Stomach smooth muscle (tissue), 2 donors: ENCODE data around the gene FZR1.
"Not testable (repeated sequence)": the region's sequence is repeated elsewhere in the genome, so short reads cannot be mapped to it uniquely, and the experiment has no call there.

Source experiments
- H3K27ac ChIP-seq: one replicate; pipeline ENCODE4 v1.7.0; 2013; ENCODE audit warnings: mild to moderate bottlenecking, low read length, inconsistent platforms
- H3K27me3 ChIP-seq, 2 donors: one replicate each; pipeline ENCODE4 v1.7.0; 2013; ENCODE audit warnings: low read length in 2 of 2; ENCODE audit not compliant: insufficient read depth in 2 of 2, control insufficient read depth in 1 of 2
- H3K36me3 ChIP-seq, 2 donors: one replicate each; pipeline ENCODE4 v1.7.0; 2013; ENCODE audit warnings: low read length in 2 of 2; ENCODE audit not compliant: control insufficient read depth in 2 of 2, insufficient read depth in 2 of 2
- H3K4me1 ChIP-seq: one replicate; pipeline ENCODE4 v1.7.0; 2013; ENCODE audit warnings: low read length; ENCODE audit not compliant: control insufficient read depth, insufficient read depth
- H3K4me3 ChIP-seq, 2 donors: one replicate each; pipeline ENCODE4 v1.7.0; 2013; ENCODE audit warnings: low read length in 2 of 2
- H3K9ac ChIP-seq, 2 donors: one replicate each; pipeline ENCODE4 v1.7.0; 2013; ENCODE audit warnings: low read length in 2 of 2, mild to moderate bottlenecking in 1 of 2
- H3K9me3 ChIP-seq, 2 donors: one replicate each; pipeline ENCODE4 v1.7.0; 2013; ENCODE audit warnings: low read length in 2 of 2; ENCODE audit not compliant: control insufficient read depth in 2 of 2
- donor health status: healthy.
- donor health status: Pancreatic carcinoma.

The FZR1 gene

GRCh38 chr19:3551792-3552095 lies 45.6 kb downstream of the FZR1 start:
- Histone ChIP-seq H3K9ac (no peak overlapping the region), H3K4me1 (peaks cover 19% of the 10 kb centered on the region), H3K27me3 (no peaks in the 10 kb centered on the region), H3K9me3 (no peaks in the 10 kb centered on the region), H3K36me3 (no peaks in the 10 kb centered on the region), H3K27ac (no peak overlapping the region), H3K4me3 (no peak overlapping the region)

- H3K4me3 ChIP-seq: no peak overlapping the region
- H3K27ac ChIP-seq: no peak overlapping the region
- H3K4me1 ChIP-seq: peaks cover 26% of the 10 kb centered on the region
Measured at GRCh38 chr19:3554254-3555083, 48.4 kb downstream of the FZR1 start.

GRCh38 chr19:3555653-3556422 lies 49.7 kb downstream of the FZR1 start:
- Histone ChIP-seq H3K27me3 (no peaks in the 10 kb centered on the region), H3K4me3 (peak overlapping the region; percentile 75 to 94), H3K9ac (peak overlapping the region; percentile 71 to 76), H3K27ac (no peak overlapping the region), H3K4me1 (peaks cover 26% of the 10 kb centered on the region), H3K36me3 (no peaks in the 10 kb centered on the region), H3K9me3 (no peaks in the 10 kb centered on the region)

More at GRCh38 chr19:3554254-3555083, 48.4 kb downstream of the FZR1 start:
- Histone ChIP-seq H3K27me3 (no peaks in the 10 kb centered on the region), H3K9ac (no peak overlapping the region), H3K9me3 (no peaks in the 10 kb centered on the region), H3K36me3 (no peaks in the 10 kb centered on the region)

GRCh38 chr19:3556423-3556977 lies 50.4 kb downstream of the FZR1 start:
- Histone ChIP-seq H3K36me3 (no peaks in the 10 kb centered on the region), H3K4me1 (peaks cover 26% of the 10 kb centered on the region), H3K27ac (peak overlapping the region; percentile 49), H3K9me3 (no peaks in the 10 kb centered on the region), H3K9ac (peak overlapping the region; percentile 71 to 76), H3K27me3 (no peaks in the 10 kb centered on the region), H3K4me3 (peak overlapping the region; percentile 75 to 94)

GRCh38 chr19:3556978-3557460 lies 50.9 kb downstream of the FZR1 start:
- no peaks in the 10 kb centered on the region for H3K36me3 ChIP-seq
- H3K4me3 ChIP-seq: peak overlapping the region; percentile 75 to 94
- H3K9me3 ChIP-seq: no peaks in the 10 kb centered on the region
- H3K27ac ChIP-seq: peak overlapping the region; percentile 49
- H3K9ac ChIP-seq: peak overlapping the region; percentile 71 to 76
- H3K27me3 ChIP-seq: no peaks in the 10 kb centered on the region
- H3K4me1 ChIP-seq: peaks cover 26% of the 10 kb centered on the region

GRCh38 chr19:3557461-3558248 lies 51.5 kb downstream of the FZR1 start, which contains the start of gene MFSD12:
Gene MFSD12, minus strand, starts transcription at chr19:3557586. Its CDS starts 183 bp downstream, at chr19:3557403.
- H3K27ac ChIP-seq: peak within 1 kb of the TSS; percentile 49
- H3K9me3 ChIP-seq: no peaks in the 10 kb centered on the region
- H3K36me3 ChIP-seq: no peaks in the 10 kb centered on the region
- peak within 1 kb of the TSS; percentile 75 to 76 for H3K9ac ChIP-seq
- H3K4me3 ChIP-seq: peak within 1 kb of the TSS; percentile 85 to 94
- no peaks in the 10 kb centered on the region for H3K27me3 ChIP-seq
- peaks cover 25% of the 10 kb centered on the region for H3K4me1 ChIP-seq

GRCh38 chr19:3563709-3564524 lies 57.8 kb downstream of the FZR1 start:
- H3K4me3 ChIP-seq: no peak overlapping the region
- no peak overlapping the region for H3K27ac ChIP-seq
- no peaks in the 10 kb centered on the region for H3K9me3 ChIP-seq
- no peak overlapping the region for H3K9ac ChIP-seq
- no peaks in the 10 kb centered on the region for H3K4me1 ChIP-seq
- no peaks in the 10 kb centered on the region for H3K36me3 ChIP-seq
- H3K27me3 ChIP-seq: no peaks in the 10 kb centered on the region

- Histone ChIP-seq H3K9me3 (no peaks in the 10 kb centered on the region), H3K36me3 (no peaks in the 10 kb centered on the region), H3K27me3 (no peaks in the 10 kb centered on the region), H3K9ac (no peak overlapping the region), H3K4me3 (no peak overlapping the region), H3K27ac (no peak overlapping the region), H3K4me1 (no peaks in the 10 kb centered on the region)
Measured at GRCh38 chr19:3565139-3565538, 59.0 kb downstream of the FZR1 start.

- H3K4me1 ChIP-seq: peaks cover 18% of the 10 kb centered on the region
- H3K9ac ChIP-seq, H3K4me3 ChIP-seq, H3K9me3 ChIP-seq, H3K36me3 ChIP-seq, H3K27me3 ChIP-seq, H3K27ac ChIP-seq: not testable (repeated sequence)
Measured at GRCh38 chr19:3570042-3570441, 63.9 kb downstream of the FZR1 start.
